Measurements from ENCODE around the gene ATP6V1F.

ATP6V1F gene

DNA sequence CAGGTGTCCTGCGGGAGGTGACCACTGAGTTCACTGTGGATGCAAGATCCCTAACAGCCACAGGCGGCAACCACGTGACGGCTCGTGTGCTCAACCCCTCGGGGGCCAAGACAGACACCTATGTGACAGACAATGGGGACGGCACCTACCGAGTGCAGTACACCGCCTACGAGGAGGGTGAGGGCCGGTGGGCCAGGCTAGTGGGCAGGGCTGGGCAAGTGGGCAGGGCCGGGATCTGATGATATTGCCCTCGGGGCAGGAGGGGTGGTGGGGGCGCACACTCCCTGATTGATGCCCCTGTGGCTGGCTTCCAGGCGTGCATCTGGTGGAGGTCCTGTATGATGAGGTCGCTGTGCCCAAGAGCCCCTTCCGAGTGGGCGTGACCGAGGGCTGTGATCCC lies 16.7 kb upstream of the ATP6V1F start:
- no peak overlapping the region for H3K9ac ChIP-seq (ENCODE audit: low read length)
- H3K4me3 ChIP-seq (ENCODE audit: low read length): no peak overlapping the region
- no peaks in the 10 kb centered on the region for H3K36me3 ChIP-seq (ENCODE audit: control insufficient read depth, insufficient read depth, low read length)
- no peaks in the 10 kb centered on the region for H3K9me3 ChIP-seq (ENCODE audit: control insufficient read depth, low read length)
- no peaks in the 10 kb centered on the region for H3K27me3 ChIP-seq (ENCODE audit: control insufficient read depth, insufficient read depth, low read length)
- H3K4me1 ChIP-seq (ENCODE audit: control insufficient read depth, insufficient read depth, low read length): no peaks in the 10 kb centered on the region

- Histone ChIP-seq H3K9ac (ENCODE audit: low read length) (no peak overlapping the region), H3K9me3 (ENCODE audit: control insufficient read depth, low read length) (no peaks in the 10 kb centered on the region), H3K4me1 (ENCODE audit: control insufficient read depth, insufficient read depth, low read length) (no peaks in the 10 kb centered on the region), H3K4me3 (ENCODE audit: low read length) (no peak overlapping the region), H3K36me3 (ENCODE audit: control insufficient read depth, insufficient read depth, low read length) (no peaks in the 10 kb centered on the region), H3K27me3 (ENCODE audit: control insufficient read depth, insufficient read depth, low read length) (no peaks in the 10 kb centered on the region)
These were observed 15.7 kb upstream of the ATP6V1F start for GRCh38 chr7:128846781-128847444.

- Histone ChIP-seq H3K9me3 (ENCODE audit: control insufficient read depth, low read length) (no peaks in the 10 kb centered on the region), H3K4me1 (ENCODE audit: control insufficient read depth, insufficient read depth, low read length) (no peaks in the 10 kb centered on the region), H3K4me3 (ENCODE audit: low read length) (no peak overlapping the region), H3K27me3 (ENCODE audit: control insufficient read depth, insufficient read depth, low read length) (no peaks in the 10 kb centered on the region), H3K9ac (ENCODE audit: low read length) (no peak overlapping the region), H3K36me3 (ENCODE audit: control insufficient read depth, insufficient read depth, low read length) (no peaks in the 10 kb centered on the region)
These were observed 14.9 kb upstream of the ATP6V1F start for GRCh38 chr7:128847721-128848211.

GRCh38 chr7:128848289-128849155 lies 14.1 kb upstream of the ATP6V1F start:
- H3K36me3 ChIP-seq (ENCODE audit: control insufficient read depth, insufficient read depth, low read length): no peaks in the 10 kb centered on the region

DNA sequence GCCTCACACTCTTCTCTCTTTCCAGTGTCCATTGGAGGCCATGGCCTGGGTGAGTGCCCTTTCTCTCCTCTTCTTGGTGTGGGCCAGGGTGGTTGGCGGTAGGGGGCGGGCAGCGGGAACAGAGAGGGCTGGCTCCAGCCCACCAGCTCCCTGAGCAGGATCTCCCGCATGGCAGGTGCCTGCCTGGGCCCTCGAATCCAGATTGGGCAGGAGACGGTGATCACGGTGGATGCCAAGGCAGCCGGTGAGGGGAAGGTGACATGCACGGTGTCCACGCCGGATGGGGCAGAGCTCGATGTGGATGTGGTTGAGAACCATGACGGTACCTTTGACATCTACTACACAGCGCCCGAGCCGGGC lies 13.5 kb upstream of the ATP6V1F start:
- Histone ChIP-seq H3K4me1 (ENCODE audit: control insufficient read depth, insufficient read depth, low read length) (no peaks in the 10 kb centered on the region), H3K9me3 (ENCODE audit: control insufficient read depth, low read length) (no peaks in the 10 kb centered on the region), H3K36me3 (ENCODE audit: control insufficient read depth, insufficient read depth, low read length) (no peaks in the 10 kb centered on the region), H3K27me3 (ENCODE audit: control insufficient read depth, insufficient read depth, low read length) (no peaks in the 10 kb centered on the region), H3K4me3 (ENCODE audit: low read length) (no peak overlapping the region), H3K9ac (ENCODE audit: low read length) (no peak overlapping the region)

More at GRCh38 chr7:128848289-128849155, 14.1 kb upstream of the ATP6V1F start:
- H3K27me3 ChIP-seq (ENCODE audit: control insufficient read depth, insufficient read depth, low read length): no peaks in the 10 kb centered on the region
- no peak overlapping the region for H3K9ac ChIP-seq (ENCODE audit: low read length)
- H3K4me1 ChIP-seq (ENCODE audit: control insufficient read depth, insufficient read depth, low read length): no peaks in the 10 kb centered on the region
- H3K9me3 ChIP-seq (ENCODE audit: control insufficient read depth, low read length): no peaks in the 10 kb centered on the region
- H3K4me3 ChIP-seq (ENCODE audit: low read length): no peak overlapping the region

- Histone ChIP-seq H3K27me3 (ENCODE audit: control insufficient read depth, insufficient read depth, low read length) (no peaks in the 10 kb centered on the region), H3K4me3 (ENCODE audit: low read length) (no peak overlapping the region), H3K36me3 (ENCODE audit: control insufficient read depth, insufficient read depth, low read length) (no peaks in the 10 kb centered on the region), H3K9ac (ENCODE audit: low read length) (no peak overlapping the region), H3K4me1 (ENCODE audit: control insufficient read depth, insufficient read depth, low read length) (no peaks in the 10 kb centered on the region), H3K9me3 (ENCODE audit: control insufficient read depth, low read length) (no peaks in the 10 kb centered on the region)
These were observed 12.7 kb upstream of the ATP6V1F start for GRCh38 chr7:128849804-128850490.

DNA sequence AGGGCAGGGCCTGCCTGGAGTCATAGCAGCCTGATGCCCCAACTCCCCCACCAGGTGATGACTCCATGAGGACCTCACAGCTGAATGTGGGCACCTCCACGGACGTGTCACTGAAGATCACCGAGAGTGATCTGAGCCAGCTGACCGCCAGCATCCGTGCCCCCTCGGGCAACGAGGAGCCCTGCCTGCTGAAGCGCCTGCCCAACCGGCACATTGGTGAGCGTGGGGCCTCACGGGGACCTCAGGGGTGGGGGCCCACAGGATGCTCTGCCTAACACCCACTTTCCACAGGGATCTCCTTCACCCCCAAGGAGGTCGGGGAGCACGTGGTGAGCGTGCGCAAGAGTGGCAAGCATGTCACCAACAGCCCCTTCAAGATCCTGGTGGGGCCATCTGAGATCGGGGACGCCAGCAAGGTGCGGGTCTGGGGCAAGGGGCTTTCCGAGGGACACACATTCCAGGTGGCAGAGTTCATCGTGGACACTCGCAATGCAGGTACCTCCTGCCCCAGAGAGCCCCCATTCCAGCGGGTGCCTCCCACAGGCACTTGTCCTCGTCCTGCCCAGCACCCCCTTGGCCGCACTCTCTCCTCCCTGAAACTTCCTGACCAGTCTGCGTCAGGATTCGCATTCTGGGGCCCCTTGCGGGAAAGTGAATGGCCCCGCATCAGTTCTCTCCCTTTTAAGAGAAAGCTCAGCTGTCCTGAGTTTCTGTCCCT lies 10.0 kb upstream of the ATP6V1F start:
- no peaks in the 10 kb centered on the region for H3K4me1 ChIP-seq (ENCODE audit: control insufficient read depth, insufficient read depth, low read length)
- no peak overlapping the region for H3K4me3 ChIP-seq (ENCODE audit: low read length)
- H3K9ac ChIP-seq (ENCODE audit: low read length): no peak overlapping the region
- H3K27me3 ChIP-seq (ENCODE audit: control insufficient read depth, insufficient read depth, low read length): no peaks in the 10 kb centered on the region
- no peaks in the 10 kb centered on the region for H3K36me3 ChIP-seq (ENCODE audit: control insufficient read depth, insufficient read depth, low read length)
- H3K9me3 ChIP-seq (ENCODE audit: control insufficient read depth, low read length): no peaks in the 10 kb centered on the region

GRCh38 chr7:128853799-128854198 lies 8.9 kb upstream of the ATP6V1F start:
- Histone ChIP-seq H3K9ac (ENCODE audit: low read length) (no peak overlapping the region), H3K27me3 (ENCODE audit: control insufficient read depth, insufficient read depth, low read length) (no peaks in the 10 kb centered on the region), H3K9me3 (ENCODE audit: control insufficient read depth, low read length) (no peaks in the 10 kb centered on the region), H3K4me3 (ENCODE audit: low read length) (no peak overlapping the region), H3K4me1 (ENCODE audit: control insufficient read depth, insufficient read depth, low read length) (no peaks in the 10 kb centered on the region), H3K36me3 (ENCODE audit: control insufficient read depth, insufficient read depth, low read length) (no peaks in the 10 kb centered on the region)

DNA sequence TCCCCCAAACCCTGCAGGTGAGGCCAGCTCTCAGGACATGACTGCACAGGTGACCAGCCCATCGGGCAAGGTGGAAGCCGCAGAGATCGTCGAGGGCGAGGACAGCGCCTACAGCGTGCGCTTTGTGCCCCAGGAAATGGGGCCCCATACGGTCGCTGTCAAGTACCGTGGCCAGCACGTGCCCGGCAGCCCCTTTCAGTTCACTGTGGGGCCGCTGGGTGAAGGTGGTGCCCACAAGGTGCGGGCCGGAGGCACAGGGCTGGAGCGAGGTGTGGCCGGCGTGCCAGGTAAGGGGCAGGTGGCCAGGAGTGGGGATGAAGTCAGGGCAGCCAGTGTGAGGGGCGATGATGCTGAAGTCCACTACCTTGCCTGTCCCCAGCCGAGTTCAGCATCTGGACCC lies 8.3 kb upstream of the ATP6V1F start:
- no peak overlapping the region for H3K4me3 ChIP-seq (ENCODE audit: low read length)
- H3K9ac ChIP-seq (ENCODE audit: low read length): no peak overlapping the region
- no peaks in the 10 kb centered on the region for H3K27me3 ChIP-seq (ENCODE audit: control insufficient read depth, insufficient read depth, low read length)
- H3K4me1 ChIP-seq (ENCODE audit: control insufficient read depth, insufficient read depth, low read length): no peaks in the 10 kb centered on the region
- H3K9me3 ChIP-seq (ENCODE audit: control insufficient read depth, low read length): no peaks in the 10 kb centered on the region
- no peaks in the 10 kb centered on the region for H3K36me3 ChIP-seq (ENCODE audit: control insufficient read depth, insufficient read depth, low read length)

DNA sequence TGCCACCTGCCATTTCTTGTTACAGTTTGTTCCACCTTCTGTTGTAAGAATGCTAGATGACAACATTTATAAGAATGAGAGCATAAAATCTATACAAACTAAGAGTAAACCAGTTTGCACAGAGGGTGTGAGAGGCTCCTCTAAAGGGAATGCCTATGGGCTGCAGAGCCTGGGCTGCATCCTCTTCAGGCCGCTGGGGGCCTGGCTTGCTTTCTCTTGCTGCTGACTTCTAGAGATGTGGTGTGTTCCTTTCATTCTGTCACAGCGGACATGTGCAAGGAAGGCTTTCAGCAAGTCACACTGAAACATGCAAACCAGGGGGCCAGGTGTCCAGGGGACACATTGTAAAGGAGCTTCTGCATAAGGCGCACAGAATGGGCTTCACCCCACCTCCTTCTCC lies 7.1 kb upstream of the ATP6V1F start:
- Histone ChIP-seq H3K4me3 (ENCODE audit: low read length) (no peak overlapping the region), H3K4me1 (ENCODE audit: control insufficient read depth, insufficient read depth, low read length) (peaks cover 11% of the 10 kb centered on the region), H3K9ac (ENCODE audit: low read length) (no peak overlapping the region), H3K36me3 (ENCODE audit: control insufficient read depth, insufficient read depth, low read length) (no peaks in the 10 kb centered on the region), H3K9me3 (ENCODE audit: control insufficient read depth, low read length) (no peaks in the 10 kb centered on the region), H3K27me3 (ENCODE audit: control insufficient read depth, insufficient read depth, low read length) (no peaks in the 10 kb centered on the region)

- Histone ChIP-seq H3K36me3 (ENCODE audit: control insufficient read depth, insufficient read depth, low read length) (no peaks in the 10 kb centered on the region), H3K4me3 (ENCODE audit: low read length) (no peak overlapping the region), H3K4me1 (ENCODE audit: control insufficient read depth, insufficient read depth, low read length) (peaks cover 12% of the 10 kb centered on the region)
These were observed 6.5 kb upstream of the ATP6V1F start for GRCh38 chr7:128856001-128856718.

More at GRCh38 chr7:128856001-128856718, 6.5 kb upstream of the ATP6V1F start:
- H3K9me3 ChIP-seq (ENCODE audit: control insufficient read depth, low read length): no peaks in the 10 kb centered on the region
- no peaks in the 10 kb centered on the region for H3K27me3 ChIP-seq (ENCODE audit: control insufficient read depth, insufficient read depth, low read length)
- H3K9ac ChIP-seq (ENCODE audit: low read length): no peak overlapping the region

All from mucosa of stomach (tissue), 1 donor.